HG02884 (cell line): Measurements from ENCODE around the gene CYP11A1.
"Not testable (repeated sequence)": the region's sequence is repeated elsewhere in the genome, so short reads cannot be mapped to it uniquely, and the experiment has no call there.

Experiments used
- ATAC-seq: cut with Tn5 transposase; IDR thresholded peaks from one replicate; pipeline ENCODE4 v1.9.1; 2021; ENCODE audit warnings: mild to moderate bottlenecking, moderate library complexity; ENCODE audit not compliant: unreplicated experiment

CYP11A1 gene

DNA sequence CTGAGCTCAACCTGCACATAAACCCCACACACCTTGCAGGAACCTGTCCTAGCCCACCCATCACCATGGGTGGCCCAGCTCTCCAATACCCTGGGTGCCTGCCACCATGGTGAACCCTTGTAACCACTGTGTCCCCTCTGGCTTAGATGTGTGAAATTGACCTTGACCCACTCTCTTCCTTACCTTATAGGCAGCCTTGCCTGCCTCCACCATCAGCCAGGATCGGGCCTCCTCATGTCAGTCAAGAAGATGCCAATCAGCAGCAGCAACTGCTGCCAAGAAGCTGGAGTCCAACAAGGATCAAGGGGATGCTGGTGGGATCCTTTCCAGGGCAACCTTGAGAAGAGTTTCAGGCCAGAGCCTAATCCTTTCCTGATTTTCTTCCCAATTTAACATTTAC, 8.8 kb upstream of the CYP11A1 start:
- no peak for ATAC-seq

DNA sequence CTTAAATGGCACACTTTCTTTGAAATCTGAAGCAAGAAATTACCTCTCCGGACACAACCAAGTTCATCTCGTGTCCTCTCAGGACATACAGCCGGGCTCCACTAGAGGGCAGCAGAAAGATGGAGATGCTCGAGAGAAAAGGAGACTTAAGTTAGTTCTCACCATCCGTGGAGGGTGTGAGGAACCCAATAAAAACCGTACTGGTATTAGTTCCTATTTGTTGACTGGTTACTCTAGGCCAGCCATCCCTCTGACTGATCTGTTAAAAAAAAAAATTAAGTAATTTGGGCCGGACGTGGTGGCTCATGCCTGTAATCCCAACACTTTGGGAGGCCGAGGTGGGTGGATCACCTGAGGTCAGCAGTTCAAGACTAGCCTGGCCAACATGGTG, 7.9 kb upstream of the CYP11A1 start:
- no peak for ATAC-seq

DNA sequence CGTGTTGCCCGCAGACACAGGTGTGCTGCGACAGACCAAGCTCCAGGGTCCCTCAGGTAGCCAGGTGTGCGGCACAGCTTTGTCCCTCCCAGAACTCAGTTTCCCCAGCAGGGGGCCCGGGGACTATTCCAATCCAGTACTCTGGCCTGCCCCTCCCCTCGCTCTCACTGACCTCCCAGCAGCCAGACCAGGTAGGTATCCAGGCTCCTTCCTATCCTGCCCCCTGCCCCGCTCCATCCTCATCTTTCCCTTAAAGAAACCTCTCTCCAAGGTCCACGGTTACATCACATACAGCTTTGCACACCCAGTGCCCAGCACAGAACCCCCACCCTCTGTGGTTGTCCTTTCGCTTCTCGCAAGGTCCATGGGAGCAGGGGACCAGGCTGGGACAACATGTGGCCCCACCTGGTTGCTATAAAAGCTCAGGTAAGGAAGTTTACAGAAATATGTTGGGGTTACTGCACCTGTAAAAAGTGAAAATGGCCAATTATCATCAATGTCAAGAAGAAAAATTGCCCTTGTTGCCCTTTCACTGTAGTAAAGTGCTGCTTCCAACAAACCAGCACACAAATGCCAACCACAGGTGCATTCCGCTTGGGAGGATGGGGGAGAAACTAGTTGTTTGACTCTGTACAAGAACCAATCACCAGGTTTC, 7.3 kb upstream of the CYP11A1 start:
- no peak for ATAC-seq

DNA sequence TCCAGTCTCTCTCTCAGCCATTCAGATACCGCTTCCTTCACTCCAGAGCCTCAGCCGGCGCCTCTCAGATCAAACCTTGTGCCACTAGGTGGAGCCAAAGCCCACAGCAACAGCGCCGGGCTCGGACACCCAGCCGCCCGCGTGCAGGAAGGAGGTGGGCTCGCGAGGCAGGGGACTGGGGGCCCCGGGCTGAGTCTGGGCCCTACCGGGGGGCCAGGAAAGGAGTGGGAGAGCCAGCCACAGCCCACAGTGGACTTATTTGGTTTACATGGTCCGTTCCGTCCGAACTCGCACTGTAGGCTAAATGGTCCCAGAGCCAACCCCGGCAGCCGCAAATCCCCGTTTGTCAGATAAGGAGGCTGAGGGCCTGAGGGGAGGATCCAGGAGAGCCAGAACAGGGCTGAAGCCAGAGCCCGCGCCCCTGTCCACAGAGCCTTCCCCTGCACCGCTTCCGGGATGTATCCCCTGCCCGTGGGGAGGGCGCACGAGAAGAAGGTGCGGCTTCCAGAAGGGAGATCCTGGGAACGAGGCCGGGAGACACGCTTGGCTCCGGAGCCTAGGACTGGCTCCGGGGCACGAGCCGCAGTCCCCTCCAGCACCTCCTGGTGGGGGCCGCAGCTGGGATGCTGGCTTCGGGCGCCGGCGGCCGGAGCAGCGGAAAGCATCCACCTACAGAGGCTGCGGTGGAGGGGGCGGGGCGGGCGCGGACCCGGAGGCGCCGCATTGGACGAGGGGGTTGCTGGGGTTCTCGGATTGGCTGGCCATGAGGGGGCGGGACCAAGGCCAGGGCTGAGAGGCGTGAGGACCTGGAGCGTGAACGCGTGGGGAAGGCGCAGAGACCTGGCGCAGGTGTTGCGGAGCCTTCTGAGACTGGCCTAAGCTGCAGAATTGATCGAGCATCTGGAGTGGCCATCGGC, 6.5 kb upstream of the CYP11A1 start:
- peak; percentile 61 for ATAC-seq

DNA sequence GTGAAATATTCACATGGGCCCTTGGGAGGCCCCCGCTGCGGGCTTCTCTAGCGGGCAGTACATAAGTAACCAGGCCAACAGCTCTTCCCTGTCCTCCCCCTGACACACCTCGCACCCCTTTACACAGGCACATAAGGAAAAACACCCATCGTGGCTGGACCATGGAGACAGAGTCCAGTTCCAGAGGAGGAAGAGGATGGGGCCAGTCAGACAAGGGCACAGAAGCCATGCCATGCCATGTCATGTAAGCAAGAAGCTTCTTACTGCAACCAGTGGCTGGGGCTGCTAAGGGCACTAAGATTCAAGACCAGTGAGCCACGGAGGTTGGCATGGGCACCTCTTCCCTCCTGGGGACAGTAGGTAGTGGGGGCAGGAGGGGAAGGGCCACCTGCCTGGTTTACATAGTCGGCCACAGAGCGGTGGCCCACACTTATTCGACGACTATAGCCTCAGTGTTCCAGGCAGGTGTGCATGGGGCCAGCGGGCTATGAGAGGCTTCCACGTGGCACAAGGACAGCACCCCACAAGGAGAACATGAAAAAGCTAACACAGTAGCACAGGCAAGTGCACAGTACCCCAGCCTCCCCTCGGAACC, 5.7 kb upstream of the CYP11A1 start:
- no peak for ATAC-seq

DNA sequence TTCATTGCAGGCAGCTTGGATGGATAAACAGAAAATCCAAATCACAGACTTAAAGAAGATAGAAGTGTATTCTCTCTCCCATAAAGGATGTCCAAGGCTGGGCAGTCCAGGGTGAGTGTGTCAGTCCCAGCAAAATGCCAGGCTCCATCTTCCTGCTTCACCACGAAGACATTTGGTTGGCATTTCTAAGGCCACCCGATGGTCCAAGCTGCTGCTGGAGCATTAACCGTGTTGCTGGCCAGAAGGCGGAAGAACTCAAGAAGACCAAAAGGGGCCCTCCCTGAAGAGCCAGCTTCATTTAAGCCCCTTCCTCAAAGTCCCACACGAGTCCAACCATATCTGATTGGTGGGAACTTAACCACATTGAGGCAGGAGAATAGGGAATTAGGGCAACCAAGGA, 3.0 kb upstream of the CYP11A1 start:
- no peak for ATAC-seq

DNA sequence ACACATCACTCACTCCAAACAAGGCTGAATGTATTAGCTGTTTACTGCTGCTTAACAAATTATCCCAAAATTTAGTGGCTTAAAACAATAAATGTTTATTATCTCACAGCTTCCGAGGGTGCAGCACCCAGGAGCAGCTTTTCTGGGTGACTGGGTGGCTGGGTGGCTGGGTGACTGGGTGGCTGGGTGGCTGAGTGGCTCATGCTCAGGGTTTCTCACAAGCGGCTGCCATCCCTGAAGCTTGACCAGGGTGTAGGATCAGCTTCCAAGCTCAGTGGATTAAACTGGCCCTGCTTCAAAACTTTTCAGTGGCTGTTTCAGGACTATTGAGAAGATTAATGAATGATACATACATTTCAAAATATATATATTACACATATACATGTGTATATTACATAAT, 2.3 kb upstream of the CYP11A1 start:
- no peak for ATAC-seq

DNA sequence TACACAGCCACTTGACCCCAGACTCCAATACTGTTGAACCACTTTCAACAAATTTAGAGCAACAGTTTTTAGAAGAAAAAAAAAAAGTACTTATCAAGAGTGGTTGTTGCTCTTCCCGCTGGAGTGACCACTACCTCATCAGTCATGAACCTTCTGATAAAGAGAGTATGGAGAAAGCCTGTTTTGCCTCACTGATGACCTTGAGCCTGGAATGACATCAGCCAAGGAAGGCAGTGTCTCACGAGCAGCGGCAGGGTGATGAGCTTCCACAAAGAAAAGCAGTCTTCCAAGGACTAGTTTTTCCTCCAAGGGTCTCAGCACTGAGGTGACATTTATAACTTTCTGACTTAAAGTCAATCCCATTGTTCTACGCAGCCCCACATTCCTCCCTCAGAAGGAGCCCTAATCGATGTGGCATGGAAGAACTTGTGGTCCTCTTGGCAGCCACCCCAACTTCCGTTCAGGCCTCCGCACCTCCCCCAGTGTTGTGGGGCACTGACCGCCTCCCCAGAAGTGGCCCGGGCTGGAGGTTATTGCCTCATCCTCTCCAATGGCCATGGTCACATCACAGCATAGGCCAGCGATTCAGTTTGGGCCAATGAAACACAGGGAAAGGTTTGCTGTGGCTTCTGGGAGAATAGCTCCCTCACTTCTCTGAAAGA, 1.8 kb upstream of the CYP11A1 start:
- no peak for ATAC-seq

DNA sequence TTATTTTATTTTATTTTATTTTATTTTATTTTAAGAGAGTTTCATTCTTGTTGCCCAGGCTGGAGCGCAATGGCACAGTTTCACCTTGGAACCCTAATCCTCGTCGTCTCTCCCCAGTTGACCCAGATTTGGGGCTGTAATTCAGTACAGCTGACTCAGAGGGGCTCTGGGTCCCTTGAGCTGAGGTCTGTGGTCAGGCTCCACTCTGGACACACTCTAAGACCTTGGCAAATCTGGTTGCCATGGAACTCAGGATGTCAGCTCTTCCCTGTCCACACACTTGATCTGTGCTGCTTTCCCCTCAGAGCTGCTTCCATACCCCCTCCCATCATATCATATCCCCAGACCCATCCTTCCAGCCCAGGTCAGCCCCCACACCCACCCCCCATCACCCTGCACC, 675 bp upstream of the CYP11A1 start:
- no peak for ATAC-seq

DNA sequence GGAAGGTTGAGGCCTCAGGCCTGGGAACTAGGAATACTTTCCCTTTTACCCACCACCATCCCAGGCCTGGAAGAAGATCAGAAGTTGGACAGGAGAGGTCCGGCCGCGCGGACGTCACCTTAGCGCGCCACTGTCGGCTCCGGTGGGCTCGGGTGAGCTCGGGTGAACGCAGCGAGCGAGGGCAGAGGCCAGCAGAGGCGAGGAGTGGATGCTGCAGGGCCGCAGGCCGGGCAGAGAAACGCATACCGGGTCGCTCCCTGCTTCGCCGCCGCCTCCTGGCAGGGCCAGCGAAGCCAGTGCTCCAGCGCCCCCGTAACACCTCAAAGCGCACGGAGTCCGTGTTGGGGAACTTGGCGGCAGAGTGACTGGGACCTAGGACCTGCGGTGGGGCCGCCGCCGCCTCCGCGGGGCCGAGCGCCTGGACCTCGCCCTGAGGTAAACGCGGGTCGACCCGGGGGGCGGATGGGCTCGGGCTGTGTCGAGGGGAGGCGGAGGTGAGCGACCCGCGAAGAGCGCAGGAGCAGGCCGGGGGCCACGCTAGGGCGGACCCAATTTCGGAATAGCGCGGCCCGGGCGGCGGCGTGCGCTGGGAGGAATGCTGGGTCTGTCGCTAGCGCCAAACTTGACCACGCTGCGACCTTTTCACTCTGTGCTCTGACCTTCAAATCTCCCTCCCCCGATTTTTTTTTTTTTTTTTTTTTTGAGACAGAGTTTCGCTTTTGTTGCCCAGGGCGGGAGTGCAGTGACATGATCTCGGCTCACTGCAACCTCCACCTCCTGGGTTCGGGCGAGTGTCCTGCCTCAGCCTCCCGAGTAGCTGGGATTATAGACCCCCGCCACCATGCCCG, 1.6 kb downstream of the CYP11A1 start:
- ATAC-seq: no peak

DNA sequence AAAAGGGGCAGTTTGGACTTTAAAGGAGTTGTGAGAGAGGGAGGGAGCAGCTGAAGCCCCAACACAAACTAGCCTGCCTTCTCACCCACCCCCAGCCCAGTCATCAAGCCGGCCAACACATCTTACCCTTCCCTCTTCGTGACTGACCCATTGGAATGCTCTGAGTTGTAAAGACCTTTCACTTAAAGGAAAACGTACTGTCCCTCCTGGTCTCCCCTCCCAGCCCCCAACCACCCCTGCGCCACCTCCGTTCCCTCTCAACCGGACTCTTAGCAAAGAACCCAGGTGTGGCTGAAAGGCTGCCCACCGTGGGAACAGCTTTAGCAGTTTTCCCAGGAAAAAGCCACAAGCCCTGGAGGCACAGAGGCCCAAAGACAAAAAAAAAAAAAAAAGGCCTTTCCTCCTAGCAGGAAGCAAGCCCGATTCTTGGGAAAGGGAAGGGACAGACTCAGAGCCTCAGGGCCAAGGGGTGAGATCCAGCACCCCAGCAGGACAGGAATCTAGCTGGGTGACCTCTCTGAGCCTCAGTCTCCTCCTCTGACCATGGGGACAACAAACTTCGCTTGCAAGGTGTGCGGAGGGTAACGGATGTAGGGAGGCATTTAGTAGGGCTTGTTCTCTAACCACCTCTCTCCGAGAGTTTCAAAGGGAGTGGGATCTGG, 2.4 kb downstream of the CYP11A1 start:
- ATAC-seq: no peak

DNA sequence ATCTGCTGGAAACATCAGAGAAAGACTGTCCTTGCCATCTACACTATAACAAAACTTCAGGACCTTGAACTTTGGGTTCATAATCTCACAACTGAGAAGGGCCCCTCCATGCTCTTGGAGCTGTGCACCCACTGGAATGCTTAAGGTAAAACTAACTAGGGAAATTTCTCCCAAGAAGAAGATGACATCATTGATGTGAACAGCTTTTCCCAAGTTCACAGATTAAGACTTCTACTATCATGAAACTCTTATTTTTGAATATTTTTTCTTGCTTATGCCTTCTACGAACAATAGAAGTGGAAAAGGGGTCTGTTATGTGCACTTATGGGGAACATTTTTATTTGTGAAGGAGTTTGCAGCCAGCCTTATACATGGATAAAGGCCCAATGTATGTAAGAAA, 5.0 kb downstream of the CYP11A1 start:
- no peak for ATAC-seq

DNA sequence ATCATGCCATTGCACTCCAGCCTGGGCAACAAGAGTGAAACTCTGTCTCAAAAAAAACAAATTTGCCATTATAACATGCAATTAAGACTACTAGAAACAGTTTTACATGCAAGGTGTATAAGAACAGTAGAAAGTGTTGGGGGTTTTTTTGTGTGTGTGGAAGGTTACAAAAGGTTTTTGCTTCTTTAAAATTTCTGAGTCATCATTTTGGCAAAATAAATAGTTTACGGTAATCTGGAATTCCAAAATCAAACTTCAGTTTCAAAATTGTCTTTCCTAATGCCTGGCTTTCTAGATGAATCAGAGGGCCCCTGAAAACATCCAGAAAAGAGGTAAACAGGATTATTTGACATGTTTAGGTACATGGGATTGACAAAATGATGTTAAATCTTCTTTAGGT, 6.6 kb downstream of the CYP11A1 start:
- ATAC-seq: not testable (repeated sequence)

DNA sequence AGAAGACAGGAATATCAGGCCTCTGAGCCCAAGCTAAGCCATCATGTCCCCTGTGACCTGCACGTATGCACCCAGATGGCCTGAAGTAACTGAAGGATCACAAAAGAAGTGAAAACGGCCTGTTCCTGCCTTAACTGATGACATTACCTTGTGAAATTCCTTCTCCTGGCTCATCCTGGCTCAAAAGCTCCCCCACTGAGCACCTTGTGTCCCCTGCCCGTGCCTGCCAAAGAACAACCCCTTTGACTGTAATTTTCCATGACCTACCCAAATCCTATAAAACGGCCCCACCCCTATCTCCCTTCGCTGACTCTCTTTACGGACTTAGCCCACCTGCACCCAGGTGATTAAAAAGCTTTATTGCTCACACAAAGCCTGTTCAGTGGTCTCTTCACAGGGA, 8.1 kb downstream of the CYP11A1 start:
- ATAC-seq: not testable (repeated sequence)

DNA sequence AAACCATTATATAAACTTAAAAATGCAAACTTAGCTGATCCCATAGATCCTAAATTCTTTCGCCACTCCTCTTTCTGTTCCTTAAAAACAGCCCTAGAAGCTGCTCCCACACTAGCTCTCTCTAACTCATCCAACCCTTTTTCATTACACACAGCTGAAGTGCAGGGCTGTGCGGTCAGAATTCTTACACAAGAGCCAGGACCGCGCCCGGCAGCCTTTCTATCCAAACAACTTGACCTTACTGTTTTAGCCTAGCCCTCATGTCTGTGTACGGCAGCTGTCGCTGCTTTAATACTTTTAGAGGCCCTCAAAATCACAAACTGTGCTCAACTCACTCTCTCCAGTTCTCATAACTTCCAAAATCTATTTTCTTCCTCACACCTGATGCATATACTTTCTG, 9.9 kb downstream of the CYP11A1 start:
- not testable (repeated sequence) for ATAC-seq

DNA sequence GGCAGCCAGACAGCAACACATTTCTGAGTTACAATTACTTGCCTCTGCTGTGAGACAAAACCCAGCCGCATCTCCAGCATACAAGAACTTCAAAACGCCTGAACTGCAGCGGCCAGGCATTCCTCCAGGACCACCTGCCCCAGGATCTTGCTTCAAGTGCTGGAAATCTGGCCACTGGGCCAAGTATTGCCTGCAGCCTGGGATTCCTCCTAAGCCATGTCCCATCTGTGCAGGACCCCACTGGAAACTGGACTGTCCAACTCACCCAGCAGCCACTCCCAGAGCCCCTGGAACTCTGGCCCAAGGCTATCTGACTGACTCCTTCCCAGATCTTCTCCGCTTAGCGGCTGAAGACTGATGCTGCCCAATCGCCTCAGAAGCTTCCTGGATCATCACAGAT, 11.4 kb downstream of the CYP11A1 start:
- ATAC-seq: not testable (repeated sequence)

DNA sequence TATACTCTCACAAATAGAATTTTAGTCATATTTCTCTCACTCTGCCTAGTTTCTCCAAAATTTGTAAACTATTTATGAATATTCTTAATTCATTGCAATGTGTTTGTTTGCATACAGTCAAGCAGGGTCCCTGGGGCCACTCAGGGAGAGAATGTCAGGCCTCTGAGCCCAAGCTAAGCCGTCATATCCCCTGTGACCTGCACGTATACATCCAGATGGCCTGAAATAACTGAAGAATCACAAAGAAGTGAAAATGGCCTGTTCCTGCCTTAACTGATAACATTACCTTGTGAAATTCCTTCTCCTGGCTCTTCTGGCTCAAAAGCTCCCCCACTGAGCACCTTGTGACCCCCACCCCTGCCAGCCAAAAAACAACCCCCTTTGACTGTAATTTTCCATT, 13.5 kb downstream of the CYP11A1 start:
- not testable (repeated sequence) for ATAC-seq

DNA sequence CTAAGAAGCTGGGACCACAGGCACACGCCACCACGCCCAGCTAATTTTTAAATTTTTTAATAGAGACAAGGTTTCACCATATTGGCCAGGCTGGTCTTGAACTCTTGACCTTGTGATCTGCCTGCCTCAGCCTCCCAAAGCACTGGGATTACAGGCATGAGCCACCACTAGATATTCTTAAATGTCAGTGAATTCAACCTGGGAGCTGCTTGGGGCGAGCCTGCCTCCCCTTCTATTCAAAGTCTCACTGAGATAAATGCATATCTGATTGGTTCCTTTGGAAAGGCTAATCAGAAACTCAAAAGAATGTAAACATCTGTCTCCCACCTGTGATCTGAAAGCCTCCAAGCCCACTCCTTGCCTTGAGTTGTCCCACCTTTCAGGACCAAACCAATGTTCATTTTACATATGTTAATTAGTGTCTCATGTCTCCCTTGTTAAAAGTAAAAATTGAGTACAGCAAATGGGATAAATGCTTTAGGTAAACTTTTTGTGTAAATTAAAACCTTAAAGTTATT, 15.0 kb downstream of the CYP11A1 start:
- no peak for ATAC-seq

DNA sequence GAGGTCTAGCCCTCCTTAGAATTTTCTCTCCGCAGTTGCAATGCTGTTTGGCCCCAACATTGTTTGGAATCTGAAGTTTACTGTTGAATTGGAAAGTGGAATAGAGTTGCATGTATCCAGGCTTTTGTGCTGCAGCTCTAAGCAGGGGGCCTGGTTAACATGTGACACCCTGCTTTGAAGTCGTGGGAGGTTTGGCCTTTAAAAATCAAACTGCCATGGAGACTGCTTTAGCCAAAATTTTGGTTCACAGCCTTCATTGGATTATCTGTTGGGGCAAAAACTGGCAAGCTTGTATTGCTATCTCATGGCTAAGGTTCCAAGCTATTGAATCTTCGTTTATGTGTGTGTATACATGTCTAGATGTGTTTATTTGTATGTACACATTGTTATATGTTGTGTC, 15.8 kb downstream of the CYP11A1 start:
- no peak for ATAC-seq
